Neural crest cell (in vitro differentiated cells): ENCODE measurements around the gene CHI3L2. TPM values are rescaled to one million over a fixed set of nuclear protein-coding genes. Genes with fewer than 3 reads are reported as not detected.

Experiments used
- DNase-seq: peaks from one replicate; pipeline ENCODE4 v3.0.0; 2021; ENCODE audit warnings: low read depth, mixed read lengths, low spot score
- H3K27ac Mint-ChIP-seq: one replicate; pipeline ENCODE4 v1.8.0; 2021; ENCODE audit warnings: mild to moderate bottlenecking, mixed read lengths; ENCODE audit not compliant: unreplicated experiment
- H3K27me3 Mint-ChIP-seq: 2 replicates; pipeline ENCODE4 v1.8.0; 2021; ENCODE audit warnings: low read depth, mild to moderate bottlenecking, mixed read lengths
- H3K36me3 Mint-ChIP-seq: 2 replicates; pipeline ENCODE4 v1.8.0; 2021; ENCODE audit warnings: low read depth, mild to moderate bottlenecking, mixed read lengths
- H3K4me1 Mint-ChIP-seq: 2 replicates; pipeline ENCODE4 v1.8.0; 2021; ENCODE audit warnings: mixed read lengths
- H3K4me3 Mint-ChIP-seq: one replicate; pipeline ENCODE4 v1.8.0; 2021; ENCODE audit warnings: mild to moderate bottlenecking, mixed read lengths
- H3K9me3 Mint-ChIP-seq: 2 replicates; pipeline ENCODE4 v1.8.0; 2021; ENCODE audit warnings: mixed read lengths
- total RNA-seq: library from RNA; stranded (reverse); gene quantifications from 2 replicates; pipeline ENCODE4 v1.2.1, GENCODE V29; 2021
- TF ChIP-seq, protein P1 (sequence below): fragments of 200-600 bp; sonication (generic); conservative IDR thresholded peaks from 2 replicates; pipeline ENCODE4 v1.5.0; 2021; ENCODE audit warnings: antibody characterized with exemption, mild to moderate bottlenecking

Gene CHI3L2
- total RNA-seq, 1 donor from 2014 or later = not detected

- TF ChIP-seq, protein P1, sequence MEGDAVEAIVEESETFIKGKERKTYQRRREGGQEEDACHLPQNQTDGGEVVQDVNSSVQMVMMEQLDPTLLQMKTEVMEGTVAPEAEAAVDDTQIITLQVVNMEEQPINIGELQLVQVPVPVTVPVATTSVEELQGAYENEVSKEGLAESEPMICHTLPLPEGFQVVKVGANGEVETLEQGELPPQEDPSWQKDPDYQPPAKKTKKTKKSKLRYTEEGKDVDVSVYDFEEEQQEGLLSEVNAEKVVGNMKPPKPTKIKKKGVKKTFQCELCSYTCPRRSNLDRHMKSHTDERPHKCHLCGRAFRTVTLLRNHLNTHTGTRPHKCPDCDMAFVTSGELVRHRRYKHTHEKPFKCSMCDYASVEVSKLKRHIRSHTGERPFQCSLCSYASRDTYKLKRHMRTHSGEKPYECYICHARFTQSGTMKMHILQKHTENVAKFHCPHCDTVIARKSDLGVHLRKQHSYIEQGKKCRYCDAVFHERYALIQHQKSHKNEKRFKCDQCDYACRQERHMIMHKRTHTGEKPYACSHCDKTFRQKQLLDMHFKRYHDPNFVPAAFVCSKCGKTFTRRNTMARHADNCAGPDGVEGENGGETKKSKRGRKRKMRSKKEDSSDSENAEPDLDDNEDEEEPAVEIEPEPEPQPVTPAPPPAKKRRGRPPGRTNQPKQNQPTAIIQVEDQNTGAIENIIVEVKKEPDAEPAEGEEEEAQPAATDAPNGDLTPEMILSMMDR = peak; percentile 10
- H3K9me3 Mint-ChIP-seq = peaks cover 2% of the 10 kb centered on the region
- peaks cover 35% of the 10 kb centered on the region for H3K4me1 Mint-ChIP-seq
- H3K27ac Mint-ChIP-seq = no peak overlapping the region
- no peaks in the 10 kb centered on the region for H3K27me3 Mint-ChIP-seq
- no peak overlapping the region for H3K4me3 Mint-ChIP-seq
- H3K36me3 Mint-ChIP-seq = no peaks in the 10 kb centered on the region
- DNase-seq = no peak
Observed at GRCh38 chr1:111223126-111223685, 4.3 kb upstream of the CHI3L2 start.

DNA sequence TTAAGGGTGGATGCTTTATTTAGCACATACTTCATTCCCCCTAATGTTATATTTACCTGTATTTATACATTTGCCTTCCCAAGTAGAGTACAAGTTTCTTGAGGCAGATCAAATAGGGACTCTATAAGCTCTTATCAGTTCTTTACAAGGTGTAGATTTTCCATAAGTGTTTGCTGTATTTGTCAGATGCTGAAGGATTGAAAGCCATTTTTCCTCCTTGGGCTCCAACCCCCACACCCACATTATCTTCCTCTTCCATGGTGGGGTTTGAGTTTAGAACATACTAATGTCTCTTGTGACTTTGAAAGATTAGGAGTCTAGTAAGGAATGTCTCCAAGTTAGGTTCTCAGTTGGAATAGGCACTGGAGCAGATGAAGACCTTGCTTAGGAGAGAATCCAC lies 2.4 kb upstream of the CHI3L2 start:
- TF ChIP-seq, protein P1 = no peak
- Mint-ChIP-seq H3K9me3 (no peaks in the 10 kb centered on the region), H3K36me3 (no peaks in the 10 kb centered on the region), H3K27ac (no peak overlapping the region), H3K4me1 (peaks cover 38% of the 10 kb centered on the region), H3K27me3 (no peaks in the 10 kb centered on the region), H3K4me3 (no peak overlapping the region)
- no peak for DNase-seq

DNA sequence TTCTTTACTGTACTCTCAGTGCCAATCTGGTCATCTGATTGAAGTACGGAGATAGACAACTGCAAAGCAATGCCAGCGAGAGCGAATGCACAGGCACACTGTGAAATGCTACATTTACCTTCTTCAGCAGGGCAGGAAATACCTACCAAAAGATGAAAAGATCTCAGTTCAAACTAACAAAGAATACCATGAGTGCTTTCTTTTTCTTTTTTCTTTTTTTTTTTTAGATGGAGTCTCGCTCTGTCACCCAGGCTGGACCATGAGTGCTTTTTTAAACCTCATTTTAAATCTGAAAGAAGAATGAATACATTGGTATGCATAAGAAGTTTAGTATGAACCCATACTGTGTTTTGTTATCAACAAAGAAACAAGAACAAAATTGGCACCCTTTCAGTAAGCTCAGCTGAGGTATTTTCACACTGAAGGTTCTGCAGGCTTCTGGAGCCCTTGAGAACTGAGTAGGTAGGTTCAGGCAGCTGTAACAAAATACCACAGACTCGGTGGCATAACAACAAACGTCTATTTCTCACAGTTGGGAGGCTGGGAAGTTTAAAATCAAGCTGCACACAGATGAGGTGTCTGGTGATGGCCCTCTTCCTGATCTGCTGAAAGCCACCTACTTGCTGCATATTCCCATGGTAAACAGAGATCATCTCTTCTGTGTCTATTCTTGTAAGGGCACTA lies 1.7 kb upstream of the CHI3L2 start:
- TF ChIP-seq, protein P1 = no peak
- no peak for DNase-seq
- Mint-ChIP-seq H3K4me3 (no peak overlapping the region), H3K27me3 (no peaks in the 10 kb centered on the region), H3K27ac (no peak overlapping the region), H3K9me3 (no peaks in the 10 kb centered on the region), H3K4me1 (peaks cover 39% of the 10 kb centered on the region), H3K36me3 (no peaks in the 10 kb centered on the region)

DNA sequence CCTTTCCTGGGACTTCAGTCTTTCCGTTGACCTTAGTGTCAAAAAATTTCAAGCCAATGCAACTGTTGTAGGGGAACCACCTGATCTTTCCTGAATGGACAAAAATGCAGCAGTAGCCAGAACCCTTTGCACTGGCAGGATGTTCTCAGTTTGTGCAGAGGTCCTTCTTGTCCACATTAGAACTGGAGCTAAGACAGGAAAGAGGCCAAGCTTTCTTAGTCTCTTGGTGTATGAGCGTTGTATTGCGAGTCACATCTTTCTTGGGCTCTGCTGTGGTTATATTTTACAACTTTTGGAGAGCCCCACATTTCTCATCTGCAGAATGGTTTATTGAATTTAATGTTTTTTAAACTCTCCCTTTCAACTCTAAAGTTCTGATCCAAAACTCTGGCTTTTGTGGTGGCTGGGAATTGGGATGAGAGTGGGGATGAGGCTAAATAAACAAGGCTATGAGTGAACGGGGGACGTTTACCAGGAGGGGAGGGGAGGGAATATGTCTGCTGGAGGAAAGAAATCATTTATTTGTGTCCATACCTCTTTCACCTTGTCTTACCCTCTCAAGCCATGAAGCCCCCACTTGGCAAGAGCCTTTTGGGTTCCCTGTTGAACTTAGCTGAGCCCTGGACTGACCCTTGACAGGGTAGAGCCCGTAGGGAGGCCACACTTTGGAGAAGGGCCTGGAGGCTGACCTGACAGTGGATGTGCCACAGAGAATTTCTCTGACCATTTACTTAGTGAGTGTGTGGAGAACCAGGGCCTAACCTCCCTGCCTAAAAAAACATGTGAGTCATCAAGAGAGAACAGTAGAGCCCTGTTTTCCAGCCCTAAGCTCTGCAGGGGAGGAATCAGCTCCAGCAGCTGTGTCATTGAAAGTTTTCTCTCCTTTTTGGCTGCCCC lies 586 bp downstream of the CHI3L2 start:
- peak overlapping the region; percentile 52 for H3K27ac Mint-ChIP-seq
- TF ChIP-seq, protein P1 = no peak
- H3K27me3 Mint-ChIP-seq = no peaks in the 10 kb centered on the region
- no peaks in the 10 kb centered on the region for H3K9me3 Mint-ChIP-seq
- H3K4me1 Mint-ChIP-seq = peaks cover 32% of the 10 kb centered on the region
- H3K36me3 Mint-ChIP-seq = no peaks in the 10 kb centered on the region
- no peak for DNase-seq
- H3K4me3 Mint-ChIP-seq = peak overlapping the region; percentile 45

DNA sequence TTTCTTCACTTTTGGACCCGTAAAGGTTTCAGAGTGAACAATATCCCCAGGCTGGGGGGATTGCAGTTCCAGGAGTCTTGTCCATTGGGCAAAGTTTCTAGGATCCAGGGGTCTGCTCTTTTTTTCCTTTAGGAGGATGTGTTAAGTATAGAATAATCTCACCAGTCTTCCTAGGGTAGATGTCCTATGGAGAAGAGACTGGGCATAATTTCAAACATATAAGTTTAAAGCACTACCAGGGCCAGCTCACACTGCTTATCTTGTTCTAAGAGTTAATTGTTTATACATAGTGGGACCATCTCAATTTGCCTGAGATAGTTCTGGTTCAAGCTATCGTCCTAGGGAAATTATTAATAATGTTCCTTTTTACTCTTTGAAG lies 1.2 kb downstream of the CHI3L2 start:
- DNase-seq = no peak
- H3K36me3 Mint-ChIP-seq = no peaks in the 10 kb centered on the region
- H3K4me3 Mint-ChIP-seq = peak overlapping the region; percentile 45
- no peak overlapping the region for H3K27ac Mint-ChIP-seq
- H3K9me3 Mint-ChIP-seq = no peaks in the 10 kb centered on the region
- H3K4me1 Mint-ChIP-seq = peaks cover 32% of the 10 kb centered on the region
- TF ChIP-seq, protein P1 = no peak
- no peaks in the 10 kb centered on the region for H3K27me3 Mint-ChIP-seq
